Activated T-cell treated with anti-CD3 and anti-CD28 coated beads, Interleukin-2, amount 50 U/mL, for 4 hours (primary cell): ENCODE measurements around the gene DAZAP1. TPM values are rescaled to one million over a fixed set of nuclear protein-coding genes. Genes with fewer than 3 reads are reported as not detected.
"Not testable (repeated sequence)": the region's sequence is repeated elsewhere in the genome, so short reads cannot be mapped to it uniquely, and the experiment has no call there.

Experiments
- ATAC-seq, 2 donors: fragments of 200-7000 bp; cut with Tn5 transposase; one replicate each; pipeline ENCODE4 v1.10.0; 2021
- DNase-seq: peaks from one replicate; pipeline ENCODE4 v3.0.0-alpha.2; 2020
- H3K27me3 Mint-ChIP-seq: one replicate; pipeline ENCODE4 v1.8.0; 2021; ENCODE audit warnings: low read depth, mixed read lengths
- H3K36me3 Mint-ChIP-seq: one replicate; pipeline ENCODE4 v1.8.0; 2022; ENCODE audit warnings: mixed read lengths; ENCODE audit not compliant: insufficient read depth
- H3K4me1 Mint-ChIP-seq: one replicate; pipeline ENCODE4 v1.8.0; 2021; ENCODE audit warnings: low read depth, mixed read lengths
- H3K4me3 Mint-ChIP-seq: one replicate; pipeline ENCODE4 v1.8.0; 2021; ENCODE audit warnings: mild to moderate bottlenecking, moderate library complexity, mixed read lengths
- H3K9me3 Mint-ChIP-seq: one replicate; pipeline ENCODE4 v1.8.0; 2021; ENCODE audit warnings: mixed read lengths
- total RNA-seq, 3 donors: library from RNA; stranded (reverse); gene quantifications; one replicate each; pipeline ENCODE4 v1.2.1, GENCODE V29; 2021

The DAZAP1 gene
- total RNA-seq, 3 donors from 2014 or later, result 296 to 322 (median 303) TPM

DNA sequence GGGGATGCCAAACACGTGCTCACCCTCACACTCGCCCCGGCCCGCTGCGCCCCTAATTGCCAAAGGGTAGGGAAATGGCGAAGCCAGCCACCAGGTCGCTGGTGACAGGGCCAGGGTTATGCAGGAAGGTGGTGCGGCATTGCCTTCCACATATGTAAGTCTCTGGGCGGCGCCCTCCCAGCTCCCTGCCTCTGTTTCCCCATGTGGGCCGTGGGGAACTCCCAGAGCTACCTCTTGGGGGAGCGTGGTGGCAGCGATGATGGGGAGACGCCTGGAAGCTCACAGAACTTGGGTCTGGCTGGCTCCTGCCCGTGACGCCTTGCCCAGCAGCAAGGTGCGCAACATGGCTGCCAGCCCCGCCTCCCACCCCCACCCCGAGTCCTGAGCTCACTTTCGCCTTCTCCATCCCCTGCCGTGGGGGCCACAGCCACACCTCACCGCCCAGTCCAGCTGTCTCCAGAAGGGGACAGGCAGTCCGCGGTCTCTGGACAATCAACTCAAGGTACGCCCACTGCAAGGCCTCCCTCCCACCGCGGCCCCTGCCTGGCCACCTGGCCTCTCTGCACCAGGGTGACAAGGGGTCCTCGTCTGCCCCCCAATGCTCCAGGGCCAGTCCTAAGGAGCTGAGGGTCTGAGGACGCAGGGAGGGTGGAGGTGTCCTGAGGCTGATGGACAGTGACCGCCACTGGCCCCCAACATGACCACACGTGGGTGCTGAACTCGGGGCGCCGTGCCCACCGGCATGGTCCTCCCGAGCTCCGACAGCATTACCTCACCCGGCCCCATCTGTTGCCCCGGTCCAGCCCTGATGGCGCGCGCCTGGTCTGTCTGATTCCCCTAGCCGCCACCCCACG is 65.1 kb downstream of the DAZAP1 start:
- peaks cover 4% of the 10 kb centered on the region for H3K27me3 Mint-ChIP-seq
- peaks cover 2% of the 10 kb centered on the region for H3K36me3 Mint-ChIP-seq
- no peaks in the 10 kb centered on the region for H3K9me3 Mint-ChIP-seq
- no peak for ATAC-seq
- no peak for DNase-seq
- peaks cover 13% of the 10 kb centered on the region for H3K4me1 Mint-ChIP-seq
- H3K4me3 Mint-ChIP-seq, result no peak overlapping the region

GRCh38 chr19:1473085-1473851 is 65.9 kb downstream of the DAZAP1 start:
- DNase-seq (no peak), ATAC-seq (no peak)
- Mint-ChIP-seq H3K4me1 (peaks cover 15% of the 10 kb centered on the region), H3K9me3 (no peaks in the 10 kb centered on the region), H3K4me3 (no peak overlapping the region), H3K36me3 (peaks cover 2% of the 10 kb centered on the region), H3K27me3 (peaks cover 3% of the 10 kb centered on the region)

- Mint-ChIP-seq H3K9me3 (no peaks in the 10 kb centered on the region), H3K4me1 (peaks cover 17% of the 10 kb centered on the region), H3K4me3 (no peak overlapping the region), H3K27me3 (peaks cover 2% of the 10 kb centered on the region), H3K36me3 (peaks cover 2% of the 10 kb centered on the region)
- no peak for DNase-seq
- ATAC-seq, result no peak
Measured at GRCh38 chr19:1474011-1474764, 66.8 kb downstream of the DAZAP1 start.

DNA sequence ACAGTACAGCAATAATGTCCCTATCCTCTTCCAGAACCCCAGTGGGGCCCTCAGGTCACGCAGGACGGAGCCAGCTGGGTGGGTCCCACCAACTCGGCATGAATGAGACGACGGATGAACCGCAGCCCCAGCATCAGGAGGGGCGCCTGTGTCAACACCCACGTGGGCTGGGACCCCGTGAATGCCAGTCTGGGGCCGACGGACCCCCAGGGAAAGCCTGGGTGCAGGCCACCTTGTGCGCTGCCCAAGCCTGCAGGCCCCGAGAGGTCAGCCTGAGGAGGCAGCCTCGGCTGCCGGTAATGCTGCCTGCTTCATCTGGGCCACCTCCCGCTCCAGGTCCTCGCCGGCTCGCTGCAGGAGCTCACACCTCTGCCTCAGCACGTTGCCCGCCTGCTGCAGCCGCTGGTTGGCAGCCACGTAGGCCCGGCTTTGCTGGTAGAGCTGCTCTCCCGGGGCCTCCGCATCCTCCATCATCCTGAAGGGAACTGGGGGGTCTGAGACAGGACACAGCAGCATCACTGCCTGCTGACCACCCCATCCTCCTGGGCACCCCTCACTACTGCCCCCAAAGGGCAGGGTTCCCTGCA is 67.5 kb downstream of the DAZAP1 start:
- Mint-ChIP-seq H3K27me3 (peaks cover 2% of the 10 kb centered on the region), H3K4me3 (no peak overlapping the region), H3K36me3 (peaks cover 2% of the 10 kb centered on the region), H3K9me3 (no peaks in the 10 kb centered on the region), H3K4me1 (peaks cover 20% of the 10 kb centered on the region)
- DNase-seq (no peak), ATAC-seq (no peak)

GRCh38 chr19:1475751-1476437 is 68.5 kb downstream of the DAZAP1 start:
- peaks cover 17% of the 10 kb centered on the region for H3K4me1 Mint-ChIP-seq
- H3K4me3 Mint-ChIP-seq, result no peak overlapping the region
- no peaks in the 10 kb centered on the region for H3K9me3 Mint-ChIP-seq
- ATAC-seq, result no peak
- no peak for DNase-seq
- peaks cover 2% of the 10 kb centered on the region for H3K36me3 Mint-ChIP-seq
- H3K27me3 Mint-ChIP-seq, result peaks cover 2% of the 10 kb centered on the region

- Mint-ChIP-seq H3K4me3 (peak overlapping the region; percentile 69), H3K4me1 (peaks cover 15% of the 10 kb centered on the region)
- DNase-seq, ATAC-seq, H3K9me3 Mint-ChIP-seq, H3K27me3 Mint-ChIP-seq, H3K36me3 Mint-ChIP-seq: not testable (repeated sequence)
Measured at GRCh38 chr19:1477056-1477455, 69.7 kb downstream of the DAZAP1 start.

DNA sequence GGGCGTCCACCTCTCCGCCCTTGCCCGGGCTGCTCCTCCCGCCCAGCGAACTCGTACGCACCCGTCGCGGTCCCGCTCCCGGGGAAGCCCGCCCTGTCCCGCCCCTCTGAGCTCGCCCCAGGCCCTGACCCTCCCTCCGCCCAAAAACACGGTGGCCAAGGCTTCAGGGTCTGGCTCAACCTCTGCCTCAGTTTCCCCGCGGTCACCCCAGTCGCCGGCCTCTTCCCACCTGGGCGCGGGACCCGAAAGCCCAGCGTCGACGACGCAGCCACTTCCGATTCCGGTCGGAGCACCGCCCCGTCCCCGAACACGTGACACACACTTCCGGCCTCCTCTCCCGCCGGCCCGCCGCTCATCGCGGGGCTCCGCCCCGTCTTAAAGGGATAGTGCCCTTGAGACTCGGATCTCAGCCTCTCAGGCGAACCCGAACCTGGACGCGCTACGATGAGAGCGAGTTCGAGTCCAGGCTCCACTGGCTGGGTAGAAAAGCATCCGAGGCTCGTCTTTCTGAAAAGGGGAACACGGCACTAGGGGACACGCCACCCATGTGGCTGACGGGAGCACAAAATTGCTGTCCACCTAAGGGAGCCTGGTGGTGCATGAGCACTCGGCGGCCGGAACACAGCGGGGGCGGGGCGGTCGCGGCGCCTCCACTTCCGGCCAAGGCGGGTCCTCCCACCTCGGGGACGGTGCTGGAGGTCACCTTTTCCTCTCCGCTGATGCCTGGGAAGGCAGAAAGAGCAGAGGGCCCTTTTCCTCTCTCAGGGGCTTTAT is 71.7 kb downstream of the DAZAP1 start, which contains the start of gene C19orf25:
C19orf25 (minus strand) TSS at position 282 of the 774 bp plus-strand sequence. CDS start 312 bp downstream, outside the sequence.
- Mint-ChIP-seq H3K27me3 (no peaks in the 10 kb centered on the region), H3K4me1 (peaks cover 12% of the 10 kb centered on the region), H3K9me3 (no peaks in the 10 kb centered on the region), H3K4me3 (peak within 1 kb of the TSS; percentile 96), H3K36me3 (peaks cover 2% of the 10 kb centered on the region)
- ATAC-seq (peak; percentile 97 to 99), DNase-seq (peak; percentile 89)

GRCh38 chr19:1481224-1481892 is 74.0 kb downstream of the DAZAP1 start:
- Mint-ChIP-seq H3K27me3 (no peaks in the 10 kb centered on the region), H3K4me1 (peaks cover 10% of the 10 kb centered on the region), H3K9me3 (no peaks in the 10 kb centered on the region), H3K4me3 (no peak overlapping the region), H3K36me3 (peaks cover 2% of the 10 kb centered on the region)
- no peak for ATAC-seq
- no peak for DNase-seq

DNA sequence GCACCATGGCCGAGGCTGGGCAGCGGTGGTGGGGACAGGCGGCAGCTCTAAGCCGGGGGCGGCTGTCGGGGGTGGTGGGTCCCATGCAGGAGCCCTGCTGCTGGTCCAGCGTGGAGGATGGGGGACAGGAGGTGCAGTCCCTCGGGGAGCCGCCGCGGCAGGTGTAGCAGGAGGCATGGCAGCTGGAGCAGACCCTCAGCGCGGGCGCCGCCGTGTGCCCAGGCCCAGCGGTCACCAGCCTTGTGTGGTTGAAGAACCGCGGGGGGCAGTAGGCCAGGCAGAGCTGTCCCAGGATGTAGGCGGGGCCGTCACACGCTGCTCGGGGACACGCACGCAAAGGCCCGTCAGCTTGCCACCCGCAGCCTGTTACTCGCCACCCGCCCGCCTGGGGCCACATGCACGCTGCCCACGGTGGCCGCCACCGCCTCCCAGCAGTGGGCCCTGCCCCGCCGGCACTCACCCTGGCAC is 74.5 kb downstream of the DAZAP1 start:
- Mint-ChIP-seq H3K4me3 (no peak overlapping the region), H3K36me3 (peaks cover 2% of the 10 kb centered on the region), H3K9me3 (no peaks in the 10 kb centered on the region), H3K27me3 (no peaks in the 10 kb centered on the region), H3K4me1 (peaks cover 10% of the 10 kb centered on the region)
- ATAC-seq (no peak), DNase-seq (no peak)

GRCh38 chr19:1482361-1483130 is 75.2 kb downstream of the DAZAP1 start:
- H3K4me1 Mint-ChIP-seq, result peaks cover 6% of the 10 kb centered on the region
- no peaks in the 10 kb centered on the region for H3K9me3 Mint-ChIP-seq
- H3K27me3 Mint-ChIP-seq, result no peaks in the 10 kb centered on the region
- no peak for ATAC-seq
- no peak for DNase-seq
- peaks cover under 1% of the 10 kb centered on the region for H3K36me3 Mint-ChIP-seq
- H3K4me3 Mint-ChIP-seq, result no peak overlapping the region

DNA sequence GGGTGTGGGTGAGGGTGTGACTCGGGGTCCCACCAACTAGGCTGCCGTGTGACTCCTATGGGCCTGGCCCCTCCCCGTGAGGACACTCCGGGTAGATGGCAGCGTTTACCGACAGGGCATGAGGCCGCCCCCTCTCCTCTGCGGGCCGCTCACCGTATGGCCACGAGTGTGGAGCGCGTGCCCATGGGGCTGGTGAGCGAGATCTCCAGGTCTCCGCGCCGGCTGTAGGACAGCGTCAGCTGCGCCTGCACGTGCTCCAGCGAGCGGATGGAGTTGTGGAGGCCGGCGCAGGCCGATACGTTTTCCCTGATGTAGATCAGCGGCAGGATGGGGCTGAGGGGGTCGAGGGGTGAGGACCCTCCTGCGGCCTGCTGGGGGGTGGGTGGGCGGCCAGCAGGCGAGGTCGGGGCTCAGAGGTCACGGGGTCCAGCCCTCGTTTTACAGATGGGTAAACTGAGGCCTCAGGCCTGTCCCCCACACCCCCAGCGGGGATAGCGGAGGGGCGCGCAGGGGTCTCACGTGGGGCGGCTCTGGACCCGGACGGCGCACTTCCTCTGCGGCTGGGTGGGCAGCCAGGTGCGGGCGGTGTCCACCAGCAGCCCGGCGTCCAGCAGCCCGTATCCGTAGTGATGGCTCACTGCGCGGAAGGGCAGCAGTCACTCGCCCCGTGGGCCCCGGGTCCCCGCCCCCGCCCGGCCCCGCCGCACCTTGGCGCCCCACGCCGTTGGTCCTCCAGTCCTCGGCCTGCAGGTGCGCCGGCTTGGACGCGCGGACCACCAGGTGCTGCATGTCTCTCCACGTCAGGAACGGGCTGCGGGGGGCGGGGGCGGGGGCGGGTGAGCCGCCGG is 76.0 kb downstream of the DAZAP1 start:
- H3K4me1 Mint-ChIP-seq, result peaks cover 5% of the 10 kb centered on the region
- no peaks in the 10 kb centered on the region for H3K36me3 Mint-ChIP-seq
- ATAC-seq, result no peak
- H3K27me3 Mint-ChIP-seq, result no peaks in the 10 kb centered on the region
- no peak for DNase-seq
- no peak overlapping the region for H3K4me3 Mint-ChIP-seq
- H3K9me3 Mint-ChIP-seq, result no peaks in the 10 kb centered on the region
